Activated CD4-positive, alpha-beta T cell treated with anti-CD3 and anti-CD28 coated beads, Interleukin-2, amount 10 ng/mL, durations not matched to agents 7 days and 5 days (primary cell): ENCODE results near the gene EEF2KMT. TPM values are rescaled to one million over a fixed set of nuclear protein-coding genes. Genes with fewer than 3 reads are reported as not detected.
"Not testable (repeated sequence)": the region's sequence is repeated elsewhere in the genome, so short reads cannot be mapped to it uniquely, and the experiment has no call there.

Experiments
- CTCF ChIA-PET: fragments of 350-600 bp; sonication (Branson Sonifier 250); formaldehyde crosslinking; loops from one replicate; lab custom pipeline; 2021; ENCODE audit warnings: antibody characterized with exemption; lab: Charles Lee
- POLR2A ChIA-PET: fragments of 350-600 bp; sonication (Branson Sonifier 250); formaldehyde crosslinking; loops from one replicate; lab custom pipeline; 2021; ENCODE audit warnings: antibody characterized with exemption; lab: Charles Lee
- DNase-seq: peaks from one replicate; pipeline ENCODE4 v3.0.0-alpha.2; 2020
- H3K27ac Mint-ChIP-seq: one replicate; pipeline ENCODE4 v1.8.0; 2021; ENCODE audit warnings: mild to moderate bottlenecking, moderate library complexity, mixed read lengths
- H3K27me3 Mint-ChIP-seq: one replicate; pipeline ENCODE4 v1.8.0; 2021; ENCODE audit warnings: mixed read lengths
- H3K36me3 Mint-ChIP-seq: one replicate; pipeline ENCODE4 v1.8.0; 2021; ENCODE audit warnings: low read depth, mixed read lengths
- H3K4me1 Mint-ChIP-seq: one replicate; pipeline ENCODE4 v1.8.0; 2021; ENCODE audit warnings: mixed read lengths
- H3K4me3 Mint-ChIP-seq: one replicate; pipeline ENCODE4 v1.8.0; 2021; ENCODE audit warnings: mild to moderate bottlenecking, moderate library complexity, mixed read lengths
- H3K9me3 Mint-ChIP-seq: one replicate; pipeline ENCODE4 v1.8.0; 2021; ENCODE audit warnings: mixed read lengths
- total RNA-seq, 2 experiments: library from RNA; stranded (reverse); gene quantifications; one replicate each; pipeline ENCODE4 v1.2.3, GENCODE V29; 2021

The EEF2KMT gene
- total RNA-seq, result 1 to 10 TPM; 7.4 to 7.6 TPM

GRCh38 chr16:5097470-5098220 lies at the start of gene EEF2KMT:
Gene EEF2KMT (minus strand): TSS chr16:5097795. CDS start chr16:5097739, 56 bp downstream.
- peak within 1 kb of the TSS; percentile 98 for H3K27ac Mint-ChIP-seq
- H3K4me3 Mint-ChIP-seq, result peak within 1 kb of the TSS; percentile 86
- POLR2A ChIA-PET, H3K36me3 Mint-ChIP-seq, H3K9me3 Mint-ChIP-seq, H3K27me3 Mint-ChIP-seq: not testable (repeated sequence)
- DNase-seq, result peak; percentile 96
- CTCF ChIA-PET, result interaction anchor here (0.6 kb wide), 1 partner anchor 14 kb away, joined by 7 read pairs; no protein-coding TSS in a partner anchor
- H3K4me1 Mint-ChIP-seq, result peaks cover 24% of the 10 kb centered on the region

GRCh38 chr16:5144621-5144956 lies 47.0 kb upstream of the EEF2KMT start:
- H3K9me3 Mint-ChIP-seq, POLR2A ChIA-PET, CTCF ChIA-PET: not testable (repeated sequence)

GRCh38 chr16:5143761-5144620 lies 46.4 kb upstream of the EEF2KMT start:
- ChIA-PET CTCF (no interaction called here), POLR2A (no interaction called here)
- H3K4me3 Mint-ChIP-seq, result no peak overlapping the region
- no peaks in the 10 kb centered on the region for H3K9me3 Mint-ChIP-seq
- H3K27me3 Mint-ChIP-seq, result no peaks in the 10 kb centered on the region
- no peaks in the 10 kb centered on the region for H3K36me3 Mint-ChIP-seq
- no peaks in the 10 kb centered on the region for H3K4me1 Mint-ChIP-seq
- no peak overlapping the region for H3K27ac Mint-ChIP-seq
- DNase-seq, result no peak

More at GRCh38 chr16:5144621-5144956, 47.0 kb upstream of the EEF2KMT start:
- not testable (repeated sequence) for DNase-seq, H3K4me3 Mint-ChIP-seq, H3K27ac Mint-ChIP-seq, H3K4me1 Mint-ChIP-seq, H3K36me3 Mint-ChIP-seq, H3K27me3 Mint-ChIP-seq

- H3K27ac Mint-ChIP-seq, POLR2A ChIA-PET, DNase-seq, CTCF ChIA-PET, H3K9me3 Mint-ChIP-seq, H3K36me3 Mint-ChIP-seq, H3K4me1 Mint-ChIP-seq, H3K4me3 Mint-ChIP-seq, H3K27me3 Mint-ChIP-seq: not testable (repeated sequence)
Observed at GRCh38 chr16:5140151-5140550, 42.6 kb upstream of the EEF2KMT start.

GRCh38 chr16:5134739-5135452 lies 37.3 kb upstream of the EEF2KMT start:
- H3K4me1 Mint-ChIP-seq, POLR2A ChIA-PET, H3K9me3 Mint-ChIP-seq, CTCF ChIA-PET, H3K36me3 Mint-ChIP-seq, H3K4me3 Mint-ChIP-seq, DNase-seq, H3K27ac Mint-ChIP-seq: not testable (repeated sequence)
- peaks cover 13% of the 10 kb centered on the region for H3K27me3 Mint-ChIP-seq

GRCh38 chr16:5132915-5133600 lies 35.5 kb upstream of the EEF2KMT start:
- not testable (repeated sequence) for DNase-seq

GRCh38 chr16:5131467-5132004 lies 33.9 kb upstream of the EEF2KMT start:
- H3K4me3 Mint-ChIP-seq, DNase-seq, H3K36me3 Mint-ChIP-seq, H3K27ac Mint-ChIP-seq, H3K9me3 Mint-ChIP-seq, H3K4me1 Mint-ChIP-seq, POLR2A ChIA-PET: not testable (repeated sequence)
- H3K27me3 Mint-ChIP-seq, result peaks cover 15% of the 10 kb centered on the region
- CTCF ChIA-PET, result interaction anchor here (0.6 kb wide), 1 partner anchor 201 kb away, joined by 3 read pairs; no protein-coding TSS in a partner anchor

More at GRCh38 chr16:5132915-5133600, 35.5 kb upstream of the EEF2KMT start:
- peaks cover 15% of the 10 kb centered on the region for H3K27me3 Mint-ChIP-seq
- CTCF ChIA-PET, H3K27ac Mint-ChIP-seq, H3K4me1 Mint-ChIP-seq, POLR2A ChIA-PET, H3K9me3 Mint-ChIP-seq, H3K36me3 Mint-ChIP-seq, H3K4me3 Mint-ChIP-seq: not testable (repeated sequence)

- H3K4me3 Mint-ChIP-seq, H3K36me3 Mint-ChIP-seq, H3K27ac Mint-ChIP-seq, H3K9me3 Mint-ChIP-seq, POLR2A ChIA-PET, H3K4me1 Mint-ChIP-seq, DNase-seq, CTCF ChIA-PET: not testable (repeated sequence)
- H3K27me3 Mint-ChIP-seq, result peaks cover 27% of the 10 kb centered on the region
Observed at GRCh38 chr16:5117300-5118087, 19.9 kb upstream of the EEF2KMT start.

- H3K27ac Mint-ChIP-seq, H3K4me3 Mint-ChIP-seq, POLR2A ChIA-PET: not testable (repeated sequence)
Observed at GRCh38 chr16:5116780-5117295, 19.2 kb upstream of the EEF2KMT start.

GRCh38 chr16:5110933-5111332 lies 13.3 kb upstream of the EEF2KMT start:
- H3K4me3 Mint-ChIP-seq, H3K27me3 Mint-ChIP-seq, POLR2A ChIA-PET, H3K4me1 Mint-ChIP-seq, H3K36me3 Mint-ChIP-seq, H3K27ac Mint-ChIP-seq, H3K9me3 Mint-ChIP-seq, CTCF ChIA-PET, DNase-seq: not testable (repeated sequence)

More at GRCh38 chr16:5116780-5117295, 19.2 kb upstream of the EEF2KMT start:
- DNase-seq, H3K4me1 Mint-ChIP-seq, CTCF ChIA-PET, H3K9me3 Mint-ChIP-seq, H3K36me3 Mint-ChIP-seq: not testable (repeated sequence)
- H3K27me3 Mint-ChIP-seq, result peaks cover 27% of the 10 kb centered on the region

- Mint-ChIP-seq H3K9me3 (no peaks in the 10 kb centered on the region), H3K27me3 (peaks cover 4% of the 10 kb centered on the region), H3K27ac (no peak overlapping the region), H3K36me3 (no peaks in the 10 kb centered on the region), H3K4me1 (no peaks in the 10 kb centered on the region), H3K4me3 (no peak overlapping the region)
- ChIA-PET CTCF (no interaction called here), POLR2A (no interaction called here)
- DNase-seq, result no peak
Observed at GRCh38 chr16:5108505-5109158, 11.0 kb upstream of the EEF2KMT start.
